Spleen (tissue), 7 donors: Measurements from ENCODE around the gene CROCC2.

Experiments
- POLR2A ChIP-seq, 3 donors: fragments of 450-650 bp; IDR thresholded peaks; one replicate each; pipeline ENCODE4 v1.5.1; 2017; ENCODE audit warnings: antibody characterized with exemption in 3 of 3, mild to moderate bottlenecking in 1 of 3
- TF ChIP-seq, protein P1 (sequence below), 11 experiments: fragments of 200-600 bp in 7 of 11; fragments of 450-650 bp in 4 of 11; sonication (generic) in 4 of 11; IDR thresholded peaks in 8 of 11; conservative IDR thresholded peaks in 3 of 11; 1 replicate in 7 of 11; 2 replicates in 4 of 11; pipeline versions ENCODE4 v1.4.0 to v1.8.0; 2016 to 2021; ENCODE audit warnings: antibody characterized with exemption in 11 of 11, inconsistent platforms in 4 of 11, mild to moderate bottlenecking in 1 of 11
- donor health status: DM: no; HTN: no; CAD: no; lungs with moderate emphysema.
- donor health status: DM: no; HTN: no; CAD: no.
- donor health status: DM: no; HTN: no; CAD: no.

DNA sequence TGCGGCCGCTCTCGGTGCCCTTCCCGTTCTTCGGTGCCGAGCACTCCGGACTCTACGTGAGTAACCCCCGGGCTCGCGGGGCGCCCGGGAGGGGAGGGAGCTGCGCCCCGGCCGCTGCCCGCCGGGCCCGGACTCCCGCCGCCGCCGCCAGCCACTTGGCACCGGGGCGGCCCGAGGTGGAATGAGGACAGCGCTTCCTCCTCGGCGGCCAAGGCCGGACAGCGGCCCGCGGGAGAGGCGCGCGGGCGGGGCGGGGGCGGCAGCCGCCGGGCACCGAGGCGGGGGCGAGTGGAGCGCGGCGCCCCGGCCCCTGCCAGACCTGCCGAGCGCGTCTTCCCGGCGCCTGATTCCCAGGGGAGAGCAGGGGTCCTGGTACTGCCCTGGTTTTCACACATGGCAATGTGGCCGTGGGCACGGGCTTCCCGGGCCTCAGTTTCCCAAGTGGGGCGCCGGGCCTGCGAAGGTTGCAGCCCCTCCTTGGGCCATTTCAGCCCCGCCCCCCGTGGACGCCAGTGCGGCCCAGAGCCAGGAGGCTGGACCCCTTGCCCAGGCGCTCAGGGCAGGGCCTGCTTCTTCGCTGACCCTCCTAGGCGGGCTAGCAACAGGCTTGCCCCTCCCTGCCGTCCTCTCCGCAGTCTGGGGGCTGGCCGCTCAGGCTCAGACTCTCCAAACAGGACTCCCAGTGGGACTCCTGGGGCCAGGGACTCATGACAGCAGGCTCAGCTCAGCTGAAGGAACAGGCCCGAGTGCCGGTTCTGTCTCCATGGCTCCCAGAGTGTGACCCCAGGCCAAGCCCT lies 93.1 kb downstream of the CROCC2 start:
- TF ChIP-seq, protein P1, sequence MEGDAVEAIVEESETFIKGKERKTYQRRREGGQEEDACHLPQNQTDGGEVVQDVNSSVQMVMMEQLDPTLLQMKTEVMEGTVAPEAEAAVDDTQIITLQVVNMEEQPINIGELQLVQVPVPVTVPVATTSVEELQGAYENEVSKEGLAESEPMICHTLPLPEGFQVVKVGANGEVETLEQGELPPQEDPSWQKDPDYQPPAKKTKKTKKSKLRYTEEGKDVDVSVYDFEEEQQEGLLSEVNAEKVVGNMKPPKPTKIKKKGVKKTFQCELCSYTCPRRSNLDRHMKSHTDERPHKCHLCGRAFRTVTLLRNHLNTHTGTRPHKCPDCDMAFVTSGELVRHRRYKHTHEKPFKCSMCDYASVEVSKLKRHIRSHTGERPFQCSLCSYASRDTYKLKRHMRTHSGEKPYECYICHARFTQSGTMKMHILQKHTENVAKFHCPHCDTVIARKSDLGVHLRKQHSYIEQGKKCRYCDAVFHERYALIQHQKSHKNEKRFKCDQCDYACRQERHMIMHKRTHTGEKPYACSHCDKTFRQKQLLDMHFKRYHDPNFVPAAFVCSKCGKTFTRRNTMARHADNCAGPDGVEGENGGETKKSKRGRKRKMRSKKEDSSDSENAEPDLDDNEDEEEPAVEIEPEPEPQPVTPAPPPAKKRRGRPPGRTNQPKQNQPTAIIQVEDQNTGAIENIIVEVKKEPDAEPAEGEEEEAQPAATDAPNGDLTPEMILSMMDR (IDR thresholded peaks at IDR 0.05 in 8 of 11, conservative IDR thresholded peaks at IDR 0.05 in 3 of 11) = no peak
- no peak for TF ChIP-seq POLR2A (IDR thresholded peaks at IDR 0.05)
